AG04449 (cell line): ENCODE measurements around the gene QKI.
"Not testable (repeated sequence)": the region's sequence is repeated elsewhere in the genome, so short reads cannot be mapped to it uniquely, and the experiment has no call there.

Experiments used
- CTCF ChIA-PET: fragments of 350-600 bp; formaldehyde crosslinking; extraction: SDS; loops from one replicate; lab custom pipeline; 2021; ENCODE audit warnings: antibody characterized with exemption; lab: Yijun Ruan, JAX
- POLR2A ChIA-PET: fragments of 400-600, 350-600 bp; formaldehyde crosslinking; extraction: SDS; loops from one replicate; lab custom pipeline; 2020; ENCODE audit warnings: antibody characterized with exemption, inconsistent platforms; lab: Yijun Ruan, JAX
- DNase-seq: peaks from one replicate; pipeline ENCODE4 v3.0.0-alpha.2; 2010; ENCODE audit warnings: low read depth, low spot score
- H3K4me3 ChIP-seq: 2 replicates; pipeline ENCODE4 v1.5.1; 2011; ENCODE audit warnings: low read depth, mild to moderate bottlenecking, control low read depth, low read length
- TF ChIP-seq, protein P1 (sequence below): IDR thresholded peaks from one replicate; pipeline ENCODE4 v1.5.1; 2011; ENCODE audit warnings: mild to moderate bottlenecking, moderate library complexity, low read length, control low read depth, inconsistent platforms; ENCODE audit not compliant: insufficient read depth; ENCODE audit errors: missing control alignments

QKI gene

DNA sequence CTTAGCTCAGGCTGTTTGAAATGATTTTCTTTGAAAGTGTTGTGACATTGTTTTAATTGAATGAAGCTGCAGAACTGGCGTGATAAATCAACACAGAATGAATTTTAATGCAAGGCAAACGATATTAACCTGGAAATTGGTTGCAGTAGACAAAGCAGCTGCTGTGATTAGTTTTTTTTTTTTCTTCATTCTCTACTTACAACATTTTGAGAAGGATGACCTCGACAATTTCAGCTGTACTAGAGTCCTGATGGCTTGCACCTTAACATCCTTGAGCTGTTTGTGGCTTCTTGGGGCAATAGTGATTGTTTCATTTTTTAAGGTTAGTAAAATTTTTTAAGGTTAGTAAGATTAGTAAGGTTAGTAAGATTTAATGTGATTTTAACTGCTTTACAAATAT is 54.2 kb downstream of the QKI start:
- H3K4me3 ChIP-seq, result no peak overlapping the region
- ChIA-PET CTCF (interaction anchor here (2.2 kb wide), 1 partner anchor 8 kb away, joined by 5 read pairs; no protein-coding TSS in a partner anchor), POLR2A (no interaction called here)
- no peak for DNase-seq
- TF ChIP-seq, protein P1, sequence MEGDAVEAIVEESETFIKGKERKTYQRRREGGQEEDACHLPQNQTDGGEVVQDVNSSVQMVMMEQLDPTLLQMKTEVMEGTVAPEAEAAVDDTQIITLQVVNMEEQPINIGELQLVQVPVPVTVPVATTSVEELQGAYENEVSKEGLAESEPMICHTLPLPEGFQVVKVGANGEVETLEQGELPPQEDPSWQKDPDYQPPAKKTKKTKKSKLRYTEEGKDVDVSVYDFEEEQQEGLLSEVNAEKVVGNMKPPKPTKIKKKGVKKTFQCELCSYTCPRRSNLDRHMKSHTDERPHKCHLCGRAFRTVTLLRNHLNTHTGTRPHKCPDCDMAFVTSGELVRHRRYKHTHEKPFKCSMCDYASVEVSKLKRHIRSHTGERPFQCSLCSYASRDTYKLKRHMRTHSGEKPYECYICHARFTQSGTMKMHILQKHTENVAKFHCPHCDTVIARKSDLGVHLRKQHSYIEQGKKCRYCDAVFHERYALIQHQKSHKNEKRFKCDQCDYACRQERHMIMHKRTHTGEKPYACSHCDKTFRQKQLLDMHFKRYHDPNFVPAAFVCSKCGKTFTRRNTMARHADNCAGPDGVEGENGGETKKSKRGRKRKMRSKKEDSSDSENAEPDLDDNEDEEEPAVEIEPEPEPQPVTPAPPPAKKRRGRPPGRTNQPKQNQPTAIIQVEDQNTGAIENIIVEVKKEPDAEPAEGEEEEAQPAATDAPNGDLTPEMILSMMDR, result no peak

DNA sequence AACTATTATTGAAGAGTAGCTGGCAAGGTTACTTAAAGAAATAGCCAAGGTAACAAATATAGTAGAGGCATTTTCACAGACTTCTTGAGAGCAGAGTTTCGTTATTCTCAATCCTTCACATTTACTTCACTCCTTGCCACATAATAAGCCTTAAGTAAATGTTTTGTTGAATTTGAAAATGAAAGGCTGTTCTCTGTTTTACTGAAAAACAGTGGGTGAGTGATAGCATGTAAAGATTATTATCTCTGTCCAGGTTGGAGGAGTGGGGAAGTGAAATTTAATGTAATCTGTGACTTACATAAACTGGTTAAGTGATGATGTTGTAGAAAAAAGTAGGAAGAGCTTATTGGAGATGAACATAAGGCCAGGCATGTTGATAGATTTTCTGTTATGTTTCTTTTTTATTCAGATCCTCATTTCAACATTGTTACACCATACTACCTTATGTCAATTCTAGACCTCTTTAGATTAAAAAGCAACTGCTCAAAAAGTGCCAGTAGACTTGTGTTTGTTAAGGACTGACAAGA is 55.0 kb downstream of the QKI start:
- DNase-seq, result no peak
- CTCF ChIA-PET, result interaction anchor here (1.2 to 2.2 kb wide), 4 partner anchors 9 to 85 kb away, joined by 3 to 5 read pairs (median 4); no protein-coding TSS in a partner anchor
- POLR2A ChIA-PET, result no interaction called here
- H3K4me3 ChIP-seq, result no peak overlapping the region
- TF ChIP-seq, protein P1, result no peak

DNA sequence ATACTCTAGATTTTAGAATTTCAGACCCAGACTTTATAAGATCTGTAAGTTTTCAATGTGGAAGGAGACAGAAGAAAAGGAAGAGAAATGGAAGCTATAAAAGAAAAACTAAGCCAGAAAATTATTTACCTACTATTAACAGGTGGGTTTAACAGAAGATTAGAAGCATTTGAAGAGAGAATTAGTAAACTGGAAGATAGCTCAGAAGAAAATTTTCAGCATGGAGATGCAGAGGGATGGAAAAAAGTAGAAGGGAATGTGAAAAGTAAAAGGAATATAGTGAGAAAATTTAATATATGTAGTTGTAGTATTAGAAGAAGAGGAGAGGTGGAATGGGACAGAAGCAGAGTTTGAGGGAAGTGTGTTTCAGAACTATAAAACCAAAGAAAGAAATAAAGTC is 56.1 kb downstream of the QKI start:
- no peak overlapping the region for H3K4me3 ChIP-seq
- no peak for DNase-seq
- TF ChIP-seq, protein P1, result no peak
- CTCF ChIA-PET, result interaction anchor here (1.2 to 2.2 kb wide), 3 partner anchors 10 to 84 kb away, joined by 3 to 5 read pairs (median 4); no protein-coding TSS in a partner anchor
- POLR2A ChIA-PET, result no interaction called here

DNA sequence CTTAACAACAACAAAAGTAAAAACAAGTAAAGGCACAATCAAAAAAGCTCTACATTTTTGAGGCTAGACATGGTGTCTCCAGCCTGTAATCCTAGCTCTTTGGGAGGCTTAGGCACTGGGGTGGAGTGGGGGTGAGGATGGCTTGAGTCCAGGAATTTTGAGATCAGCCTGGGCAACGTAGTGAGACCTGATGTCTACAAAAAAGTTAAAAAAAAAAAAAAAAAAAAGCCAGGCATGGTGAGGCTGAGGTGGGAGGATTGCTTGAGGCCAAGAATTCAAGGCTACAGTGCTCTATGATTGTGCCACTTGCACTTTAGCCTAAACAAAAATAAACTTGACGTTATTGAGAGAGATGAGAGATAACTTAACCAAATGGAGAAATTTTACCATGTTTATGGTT is 60.1 kb downstream of the QKI start:
- no peak overlapping the region for H3K4me3 ChIP-seq
- DNase-seq, result no peak
- ChIA-PET POLR2A (no interaction called here), CTCF (no interaction called here)
- TF ChIP-seq, protein P1, result no peak

DNA sequence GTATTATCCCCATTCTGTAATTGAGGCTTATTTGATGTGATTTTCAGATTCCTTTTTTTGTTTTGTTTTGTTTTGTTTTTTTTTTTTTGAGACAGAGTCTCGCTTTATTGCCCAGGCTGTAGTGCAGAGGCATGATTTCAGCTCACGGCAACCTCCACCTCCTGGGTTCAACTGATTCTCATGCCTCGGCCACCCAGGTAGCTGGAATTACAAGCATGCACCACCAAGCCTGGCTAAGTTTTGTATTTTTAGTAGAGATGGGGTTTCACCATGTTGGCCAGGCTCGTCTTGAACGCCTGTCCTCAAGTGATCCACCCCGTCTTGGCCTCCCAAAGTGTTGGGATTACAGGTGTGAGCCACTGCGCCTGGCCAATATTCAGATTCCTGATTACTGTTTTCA is 62.4 kb downstream of the QKI start:
- POLR2A ChIA-PET, DNase-seq, H3K4me3 ChIP-seq: not testable (repeated sequence)
- CTCF ChIA-PET, result interaction anchor here (0.9 to 1.6 kb wide), 3 partner anchors 10 to 78 kb away, joined by 3 read pairs; no protein-coding TSS in a partner anchor

DNA sequence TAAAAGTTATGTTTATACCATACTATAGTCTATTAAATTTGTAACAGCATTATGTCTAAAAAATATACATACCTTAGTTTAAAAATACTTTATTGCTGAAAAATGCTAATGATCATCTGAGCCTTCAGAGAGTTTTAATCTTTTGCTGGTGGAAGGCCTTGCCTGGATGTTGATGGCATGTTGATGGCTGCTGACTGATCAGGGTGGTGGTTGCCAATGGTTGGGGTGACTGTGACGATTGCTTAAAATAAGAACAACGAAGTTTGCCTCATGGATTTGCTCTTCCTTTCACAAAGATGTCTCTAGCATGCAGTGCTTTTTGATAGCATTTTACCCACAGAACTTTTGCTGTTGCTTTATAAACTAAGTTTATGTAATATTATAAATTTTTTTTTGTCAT is 68.6 kb downstream of the QKI start:
- TF ChIP-seq, protein P1, result no peak
- no peak for DNase-seq
- POLR2A ChIA-PET, result no interaction called here
- CTCF ChIA-PET, result no interaction called here
- no peak overlapping the region for H3K4me3 ChIP-seq

DNA sequence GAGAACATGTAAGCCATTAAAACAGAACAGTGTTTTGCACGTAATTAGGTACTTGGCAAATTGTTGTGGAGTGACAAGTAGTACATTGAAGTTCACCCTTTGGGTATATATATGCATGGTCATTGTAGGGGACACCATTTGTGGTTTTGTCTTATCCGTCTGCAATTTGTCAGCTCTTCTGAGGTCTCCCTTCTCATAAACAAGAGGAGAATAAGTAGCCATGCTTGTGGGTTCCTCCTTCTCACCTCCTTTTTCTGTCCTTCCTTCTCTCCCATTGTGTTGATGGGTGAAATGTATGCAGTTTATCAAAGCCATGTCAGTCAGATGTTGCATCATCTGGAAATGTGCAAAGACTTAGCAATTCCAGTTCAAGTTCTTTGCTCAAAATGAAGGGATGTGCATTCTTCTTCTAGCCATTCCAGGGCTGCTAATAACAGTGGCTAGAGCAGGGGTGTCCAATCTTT is 70.9 kb downstream of the QKI start:
- POLR2A ChIA-PET, result no interaction called here
- H3K4me3 ChIP-seq, result no peak overlapping the region
- CTCF ChIA-PET, result interaction anchor here (1.7 kb wide), 1 partner anchor 13 kb away, joined by 3 read pairs; no protein-coding TSS in a partner anchor
- no peak for DNase-seq
- TF ChIP-seq, protein P1, result no peak
